Urothelium cell line (cell line): ENCODE data around the gene TMEM42.

ENCODE experiments used
- DNase-seq: peaks from one replicate; pipeline ENCODE4 v3.0.0; 2011; ENCODE audit warnings: low spot score, mixed read lengths
- FAIRE-seq: peaks from 2 replicates; lab custom pipeline; 2011; peaks lifted over from hg19 to GRCh38; lab: Jason Lieb, UNC

Gene TMEM42

DNA sequence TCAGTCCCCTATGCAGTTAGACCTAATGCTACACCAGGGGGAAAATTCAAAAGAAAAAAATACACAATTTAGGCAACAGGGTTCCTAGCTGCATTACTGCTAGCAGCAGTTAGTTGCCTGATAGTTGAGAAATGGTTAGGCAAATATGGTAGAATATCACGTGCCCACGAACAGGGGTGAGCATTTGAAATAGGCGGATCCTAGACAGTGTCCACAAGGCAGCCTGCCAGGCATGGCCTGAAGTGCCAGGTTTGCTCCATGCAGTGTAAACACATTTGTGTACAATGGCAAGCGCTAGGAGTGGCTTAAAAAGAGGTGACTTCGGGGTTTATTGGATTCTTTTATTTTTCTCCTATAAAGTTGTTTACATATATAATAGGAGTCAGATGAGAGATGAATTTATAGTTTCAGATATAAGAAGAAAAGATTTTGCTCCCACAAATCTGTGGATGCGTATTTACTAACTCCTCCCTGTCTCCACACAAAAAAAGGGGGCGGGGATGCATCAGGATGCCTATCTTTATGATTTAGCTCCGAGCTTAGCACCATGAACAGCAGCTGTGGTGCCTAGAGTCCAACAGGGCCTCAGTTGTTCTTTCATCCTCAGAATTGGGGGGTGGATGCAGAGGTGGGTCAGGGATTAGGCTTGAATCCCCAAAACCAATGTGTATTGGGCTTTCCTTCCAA lies 8.8 kb downstream of the TMEM42 start:
- FAIRE-seq, result no peak
- DNase-seq, result no peak

DNA sequence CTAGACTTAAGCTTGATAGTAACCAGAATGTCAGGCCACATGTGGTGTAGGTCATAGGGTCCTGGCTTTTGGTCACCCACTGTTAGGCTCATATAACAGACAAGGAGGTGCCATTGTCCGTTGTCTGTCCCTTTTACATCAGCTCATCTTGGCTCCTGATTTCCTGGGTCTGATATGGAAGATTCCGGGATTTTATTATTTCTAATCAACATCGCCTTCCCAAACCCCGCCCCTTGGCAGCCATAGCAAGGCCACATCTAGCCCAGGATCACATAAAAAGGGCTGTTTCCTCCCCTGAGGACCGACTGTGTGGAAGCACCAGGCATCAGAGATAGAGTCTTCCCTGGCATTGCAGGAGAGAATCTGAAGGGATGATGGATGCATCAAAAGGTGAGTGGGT lies 12.6 kb downstream of the TMEM42 start, which contains the start of gene TGM4:
Gene TGM4 (plus strand): TSS at position 301 of the 400 bp plus-strand sequence. CDS start 71 bp downstream, at position 372.
- FAIRE-seq, result no peak
- no peak for DNase-seq

DNA sequence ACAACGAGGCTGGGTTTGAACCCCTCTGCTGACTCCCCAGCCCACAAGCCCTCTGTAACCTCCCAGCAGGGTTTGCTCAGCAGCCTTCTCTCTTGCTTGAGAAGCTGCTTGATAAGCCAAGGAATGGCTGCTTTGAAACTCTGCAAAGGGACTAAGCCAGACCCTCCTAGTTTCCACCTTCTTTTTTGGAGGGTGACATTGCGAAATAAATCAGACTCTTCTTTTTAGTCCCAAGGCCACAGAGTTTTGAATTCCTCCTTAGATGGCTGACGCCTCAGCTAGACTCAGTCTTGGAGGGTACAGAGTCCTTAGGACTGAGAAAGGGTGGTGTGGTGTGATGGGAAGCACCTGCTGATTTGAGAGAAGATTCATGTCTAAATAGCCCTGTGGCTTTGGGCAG lies 13.9 kb downstream of the TMEM42 start:
- no peak for FAIRE-seq

DNA sequence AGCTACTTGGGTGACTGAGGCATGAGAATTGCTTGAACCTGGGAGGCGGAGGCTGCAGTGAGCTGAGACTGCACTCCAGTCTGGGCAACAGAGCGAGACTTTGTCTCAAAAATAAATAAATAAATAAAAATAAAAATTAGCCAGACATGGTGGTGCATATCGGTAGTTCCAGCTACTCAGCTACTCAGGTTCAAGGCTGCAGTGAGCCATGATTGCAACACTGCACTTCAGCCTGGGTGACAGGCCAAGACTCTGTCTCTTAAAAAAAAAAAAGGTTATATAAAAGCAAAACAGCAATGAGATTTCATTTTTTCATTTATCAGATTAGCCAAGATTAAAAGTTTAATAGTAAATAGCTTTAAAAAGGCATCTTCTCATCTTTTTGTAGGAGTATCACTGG lies 15.6 kb downstream of the TMEM42 start:
- FAIRE-seq (no peak), DNase-seq (no peak)

More for the DNA sequence above, 13.9 kb downstream of the TMEM42 start:
- no peak for DNase-seq

DNA sequence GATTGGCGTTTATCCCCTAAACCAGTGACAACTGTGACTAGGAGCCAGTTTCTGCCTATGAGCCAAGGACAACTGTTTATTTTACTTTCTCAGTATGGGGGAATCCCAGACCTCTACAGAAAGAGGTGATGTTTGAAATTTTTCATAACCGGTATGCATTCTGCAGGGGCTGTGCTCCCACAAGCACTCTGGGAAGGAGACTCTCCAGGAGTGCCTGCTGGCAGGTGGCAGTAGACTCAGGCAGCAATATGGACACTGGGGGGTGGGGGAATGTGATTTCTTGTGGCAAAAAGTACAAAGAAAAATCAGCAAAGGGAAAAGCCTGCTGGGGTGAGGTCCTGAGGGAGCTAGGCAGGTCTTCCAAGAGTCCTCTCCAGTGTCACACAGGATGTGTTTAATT lies 18.6 kb downstream of the TMEM42 start:
- FAIRE-seq (no peak), DNase-seq (no peak)

DNA sequence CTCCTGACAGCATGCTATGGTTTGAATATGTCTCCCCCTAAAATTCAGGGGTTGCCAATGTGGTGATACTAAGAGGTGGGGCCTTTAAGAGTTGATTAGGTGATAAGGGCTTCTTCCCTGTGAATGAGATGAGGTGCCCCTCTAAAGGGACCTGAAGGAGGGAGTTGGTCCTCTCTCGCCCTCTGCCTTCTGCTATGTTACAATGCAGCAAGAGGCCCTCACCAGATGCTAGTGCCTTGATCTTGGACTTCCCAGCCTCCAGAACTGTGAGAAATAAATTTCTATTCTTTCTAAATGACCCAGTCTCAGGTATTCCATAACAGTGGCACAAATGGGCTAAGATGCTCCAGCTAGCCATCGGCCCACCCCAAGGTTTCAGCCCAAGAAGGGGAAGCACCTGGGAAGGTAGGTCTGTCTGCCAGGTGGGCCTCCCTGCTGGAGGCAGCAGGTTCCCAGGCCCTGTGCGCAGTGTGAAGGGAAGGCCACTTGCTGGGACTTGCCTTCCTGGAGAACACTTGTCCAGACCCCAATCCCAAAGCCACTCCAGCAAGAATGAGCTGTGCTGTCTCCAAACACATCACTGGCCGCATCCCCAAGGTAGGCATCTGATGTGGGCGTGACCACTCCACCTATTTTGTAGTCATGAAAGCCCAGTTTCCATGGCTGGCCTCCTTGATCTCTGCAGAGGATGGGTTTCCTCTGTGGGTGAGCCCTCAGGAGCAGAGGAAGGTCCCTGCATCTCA lies 21.7 kb downstream of the TMEM42 start:
- DNase-seq (no peak), FAIRE-seq (no peak)

DNA sequence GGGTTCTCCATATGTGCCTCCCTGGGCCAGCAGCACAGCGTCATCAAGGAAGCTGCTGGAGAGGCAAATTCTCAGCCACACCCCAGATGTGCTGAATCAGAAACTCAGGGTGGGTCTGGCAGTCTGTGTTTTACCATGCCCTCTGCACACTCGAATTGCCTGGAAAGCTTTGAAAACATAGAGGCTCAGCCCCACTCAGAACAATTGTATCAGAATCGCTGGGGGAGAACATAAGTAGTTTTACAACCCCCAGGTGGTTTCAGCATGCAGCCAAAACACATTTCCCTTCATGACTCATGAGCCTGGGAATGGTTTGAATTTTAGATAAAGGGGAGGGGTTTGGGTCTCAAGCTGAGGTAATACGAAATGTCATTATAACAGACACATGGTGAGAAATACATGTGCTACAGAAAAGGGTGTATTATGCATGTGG lies 22.3 kb downstream of the TMEM42 start:
- peak; percentile 71 for FAIRE-seq
- DNase-seq, result peak; percentile 86

DNA sequence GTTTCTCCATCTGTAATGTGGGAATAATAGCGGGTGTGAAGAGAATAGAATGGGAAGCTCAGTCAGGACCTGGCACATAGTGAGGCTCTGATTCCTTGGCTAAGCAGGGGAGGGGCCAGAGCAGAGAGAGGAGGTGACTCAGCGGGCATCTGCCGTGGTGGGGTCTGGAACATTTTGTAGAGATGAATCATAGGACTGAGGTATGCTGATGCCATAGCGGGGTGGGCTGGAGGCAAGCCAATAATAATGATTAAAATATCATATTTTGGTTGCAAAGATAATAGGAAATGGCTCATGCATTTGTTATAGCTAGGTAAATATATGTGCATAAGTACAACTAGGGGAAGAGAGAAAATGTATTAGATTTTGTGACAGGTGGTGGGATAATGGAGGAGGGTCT lies 23.9 kb downstream of the TMEM42 start:
- DNase-seq (peak; percentile 94), FAIRE-seq (peak; percentile 66)

DNA sequence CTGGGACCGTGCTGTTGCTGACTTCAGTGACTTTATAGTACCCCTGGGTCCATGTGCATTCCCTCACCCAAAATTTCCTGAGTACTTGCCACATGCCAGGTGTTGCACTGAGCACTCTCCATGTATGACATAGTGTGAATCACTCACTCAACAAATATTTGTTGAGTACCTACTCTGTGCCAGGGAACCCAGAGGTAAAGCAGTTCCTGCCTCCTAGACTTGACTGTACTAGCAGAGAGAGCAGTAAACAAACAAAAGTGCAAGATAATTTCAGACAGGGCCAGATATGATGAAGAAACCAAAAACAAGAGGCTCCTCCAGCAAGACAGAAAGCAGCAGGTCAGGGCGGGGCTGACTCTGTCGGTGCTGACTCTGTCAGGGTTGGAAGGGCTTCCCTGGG lies 24.8 kb downstream of the TMEM42 start:
- peak; percentile 42 for DNase-seq
- peak; percentile 81 for FAIRE-seq

DNA sequence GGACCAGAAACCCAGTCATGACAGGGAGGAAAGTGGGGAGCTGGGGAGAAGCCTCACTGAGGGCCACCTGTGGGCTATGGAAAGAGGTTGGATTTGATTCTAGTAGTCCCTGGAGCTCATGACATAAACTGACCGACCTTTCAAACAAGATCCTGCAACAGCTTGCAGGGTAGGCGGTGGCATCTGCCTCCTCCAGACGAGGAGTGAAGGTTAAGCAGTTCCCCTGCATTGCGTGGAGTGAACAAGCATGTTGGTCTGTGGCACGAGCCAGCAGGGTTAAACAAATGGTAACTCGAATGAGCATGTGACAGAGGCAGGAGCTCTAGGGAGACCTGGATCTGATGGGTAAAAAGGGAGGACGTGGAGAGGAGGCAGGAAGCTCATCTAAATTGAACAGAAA lies 25.4 kb downstream of the TMEM42 start:
- FAIRE-seq (peak; percentile 53), DNase-seq (no peak)

DNA sequence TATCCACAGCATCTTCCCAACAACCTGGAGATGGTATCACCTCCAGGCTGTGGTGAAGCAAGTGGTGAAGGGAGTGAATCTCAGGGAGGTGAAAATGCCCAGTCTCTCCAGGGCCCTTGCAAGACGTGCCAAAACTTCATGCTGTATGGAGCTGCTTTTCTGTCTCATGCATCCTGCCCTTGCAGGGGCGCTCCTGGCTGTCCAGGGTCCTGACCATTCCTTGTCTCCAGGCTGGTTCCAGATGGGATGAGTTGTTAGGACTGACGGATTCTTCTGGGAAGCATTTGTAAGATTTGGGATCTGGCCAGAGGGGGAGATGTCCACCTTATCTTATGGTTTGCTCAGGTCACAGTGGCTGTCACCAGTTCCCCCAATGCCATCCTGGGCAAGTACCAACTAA lies 28.5 kb downstream of the TMEM42 start:
- DNase-seq, result no peak

DNA sequence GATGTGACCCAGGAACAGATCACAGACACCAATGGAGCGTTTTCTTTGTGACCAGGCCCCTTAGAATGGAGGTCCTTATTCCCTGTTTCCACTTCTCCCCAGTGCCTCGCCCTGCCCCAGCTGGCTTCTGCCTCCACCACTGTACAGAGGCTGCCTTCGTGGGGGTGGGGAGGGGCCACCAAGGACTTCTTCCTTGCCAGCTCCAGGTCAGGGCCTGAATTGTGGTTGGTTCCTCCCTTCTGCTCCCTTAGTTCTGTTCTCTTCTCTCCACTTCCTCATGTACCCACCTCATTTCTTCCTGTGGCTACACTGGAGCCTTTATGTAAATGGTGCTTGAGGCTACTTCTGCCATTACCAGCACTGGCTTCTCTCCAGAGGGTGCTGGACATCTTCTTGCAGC lies 29.1 kb downstream of the TMEM42 start:
- FAIRE-seq, result no peak

More for the DNA sequence above, 28.5 kb downstream of the TMEM42 start:
- no peak for FAIRE-seq

DNA sequence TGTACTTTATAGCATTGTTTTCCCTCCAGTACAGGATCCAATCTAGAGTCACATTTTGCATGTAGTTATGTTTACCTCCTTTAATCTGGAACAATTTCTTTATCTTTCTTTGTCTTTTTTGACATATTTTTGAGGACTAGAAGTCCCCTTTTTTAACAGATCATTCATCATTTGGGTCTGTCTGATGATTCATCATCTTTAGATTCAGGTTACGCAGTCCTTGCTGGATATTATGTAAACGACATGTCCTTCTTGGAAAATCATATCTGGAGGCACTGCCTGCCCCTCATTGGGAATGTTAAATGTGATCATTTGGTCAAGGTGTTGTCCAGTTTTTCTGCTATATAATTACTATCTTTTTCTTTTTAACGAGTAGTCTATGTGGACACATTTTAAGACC lies 31.0 kb downstream of the TMEM42 start:
- FAIRE-seq, result no peak

More for the DNA sequence above, 29.1 kb downstream of the TMEM42 start:
- DNase-seq, result no peak

DNA sequence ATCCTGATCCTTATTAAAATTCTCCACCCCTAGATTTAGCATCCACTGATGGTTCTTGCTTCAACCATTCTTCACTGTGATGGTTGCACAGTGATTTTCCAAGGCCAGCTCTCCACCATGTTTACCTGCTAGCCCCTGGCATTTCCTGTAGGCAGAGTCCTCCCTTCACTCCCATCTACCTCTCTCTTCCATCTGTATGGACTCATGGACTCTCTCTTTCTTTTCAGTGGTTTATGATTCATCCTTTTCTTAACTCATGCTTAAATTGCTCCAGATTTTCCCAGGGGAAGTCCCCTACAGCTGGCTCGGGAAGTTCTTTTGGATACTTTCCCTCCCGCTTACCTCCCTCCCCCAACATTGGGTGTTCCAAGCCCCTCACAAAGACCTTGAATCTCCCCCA lies 31.4 kb downstream of the TMEM42 start:
- DNase-seq (peak; percentile 66), FAIRE-seq (no peak)

More for the DNA sequence above, 31.0 kb downstream of the TMEM42 start:
- no peak for DNase-seq

DNA sequence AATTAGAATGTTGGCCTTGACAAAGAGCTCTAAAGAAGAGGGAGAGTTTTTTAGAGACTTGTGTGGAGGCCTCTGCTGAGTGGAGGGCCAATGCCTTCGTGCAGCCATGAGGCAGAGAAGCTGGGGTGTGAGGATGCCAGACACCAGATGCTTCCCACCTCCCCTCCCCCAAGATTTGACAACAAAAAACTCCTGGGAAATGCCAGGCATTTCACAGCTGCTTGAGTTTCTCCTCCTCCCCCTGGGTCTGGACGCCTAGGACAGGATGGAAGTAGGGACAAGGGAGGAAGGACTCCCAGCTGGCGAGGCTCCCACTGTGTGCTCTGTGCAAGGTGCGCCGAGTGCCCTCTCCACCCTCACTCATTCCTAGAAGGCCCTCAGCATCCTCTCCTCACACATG lies 32.8 kb downstream of the TMEM42 start:
- no peak for FAIRE-seq
- DNase-seq, result peak; percentile 41

DNA sequence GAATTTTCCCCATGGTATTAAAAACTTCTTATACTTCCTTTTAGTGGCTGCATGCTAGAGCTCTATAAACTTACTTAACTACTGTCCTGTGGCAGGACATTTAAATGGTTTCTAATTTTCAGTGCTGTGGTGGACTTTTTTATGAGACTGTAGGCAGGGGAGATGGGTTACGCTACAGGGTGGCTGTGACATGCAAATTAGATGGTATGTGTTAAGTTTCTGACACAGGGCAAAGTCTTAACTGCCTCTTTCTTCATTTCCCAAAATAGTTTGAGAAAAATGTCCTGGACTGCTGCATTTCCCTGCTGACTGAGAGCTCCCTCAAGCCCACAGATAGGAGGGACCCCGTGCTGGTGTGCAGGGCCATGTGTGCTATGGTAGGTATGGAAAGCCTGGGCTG lies 34.7 kb downstream of the TMEM42 start:
- FAIRE-seq, result no peak
- no peak for DNase-seq

DNA sequence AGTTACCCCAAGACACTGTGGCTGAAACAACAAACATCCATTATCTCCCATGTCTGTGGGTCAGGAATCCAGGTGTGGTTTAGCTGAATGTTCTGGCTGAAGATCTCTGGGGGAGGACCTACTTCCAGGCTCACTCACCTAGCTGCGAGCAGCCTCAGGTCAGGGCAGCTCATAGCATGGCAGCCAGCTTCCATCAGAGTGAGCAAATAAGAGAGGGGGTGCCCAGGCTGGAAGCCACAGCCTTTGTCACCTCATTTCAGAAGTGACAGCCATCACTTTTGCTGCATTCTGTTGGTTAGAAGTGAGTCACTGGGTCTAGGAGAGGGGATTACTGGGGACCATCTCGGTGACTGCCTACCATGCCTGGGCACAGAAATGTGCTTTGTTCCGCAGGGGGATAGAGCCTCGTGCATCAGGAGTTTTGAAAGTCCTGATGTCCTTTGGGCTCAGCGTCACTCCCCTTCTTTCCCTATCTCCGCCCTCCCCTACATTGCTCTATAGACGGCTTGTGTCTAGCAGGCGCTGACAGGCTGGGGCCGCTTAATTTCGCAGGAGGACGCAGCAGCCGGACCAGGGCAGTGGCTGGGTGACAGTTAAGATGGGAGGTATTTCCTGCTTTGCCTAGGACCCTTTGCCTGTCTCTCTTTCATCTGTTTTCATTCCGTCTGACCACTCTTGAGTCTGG lies 38.1 kb downstream of the TMEM42 start:
- no peak for FAIRE-seq
- DNase-seq, result no peak

DNA sequence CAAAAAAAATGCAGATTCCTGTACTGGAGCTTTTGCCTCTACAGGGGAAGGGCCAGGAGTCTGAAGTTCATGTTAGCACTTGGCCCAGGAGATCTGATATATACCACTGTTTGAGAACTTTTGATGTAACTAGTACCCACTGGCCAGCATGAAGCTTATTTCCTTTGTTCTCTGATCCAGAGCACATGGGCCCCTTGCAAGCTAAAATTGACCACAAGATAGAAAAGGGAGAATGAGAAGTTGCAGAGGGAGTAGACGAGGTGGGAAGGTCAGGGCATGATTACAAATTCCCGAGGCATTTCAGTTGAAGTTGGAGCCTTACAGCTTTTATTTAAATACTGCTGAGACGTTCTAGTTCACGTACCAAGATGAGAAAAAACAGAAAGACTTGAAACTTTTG lies 40.9 kb downstream of the TMEM42 start:
- FAIRE-seq, result no peak
- DNase-seq, result no peak

DNA sequence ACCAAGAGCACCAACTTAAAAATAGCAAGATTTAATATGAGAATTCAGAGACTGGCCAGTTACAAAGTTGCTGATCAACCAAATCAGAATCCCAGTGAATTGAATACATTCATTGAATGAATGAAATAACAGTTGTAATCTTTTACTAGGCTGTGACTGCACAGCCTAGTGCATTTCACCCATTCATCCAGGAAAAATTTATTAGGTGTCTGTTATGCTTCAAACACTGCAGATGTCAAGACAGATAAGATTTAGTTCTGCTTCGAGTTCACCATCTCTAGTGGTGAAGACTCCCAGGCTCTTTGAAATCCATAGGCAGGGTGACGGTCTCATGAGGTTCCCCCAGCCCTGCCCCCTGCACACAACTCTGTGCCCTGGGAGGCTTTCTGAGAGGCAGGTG lies 41.6 kb downstream of the TMEM42 start:
- FAIRE-seq (no peak), DNase-seq (no peak)

DNA sequence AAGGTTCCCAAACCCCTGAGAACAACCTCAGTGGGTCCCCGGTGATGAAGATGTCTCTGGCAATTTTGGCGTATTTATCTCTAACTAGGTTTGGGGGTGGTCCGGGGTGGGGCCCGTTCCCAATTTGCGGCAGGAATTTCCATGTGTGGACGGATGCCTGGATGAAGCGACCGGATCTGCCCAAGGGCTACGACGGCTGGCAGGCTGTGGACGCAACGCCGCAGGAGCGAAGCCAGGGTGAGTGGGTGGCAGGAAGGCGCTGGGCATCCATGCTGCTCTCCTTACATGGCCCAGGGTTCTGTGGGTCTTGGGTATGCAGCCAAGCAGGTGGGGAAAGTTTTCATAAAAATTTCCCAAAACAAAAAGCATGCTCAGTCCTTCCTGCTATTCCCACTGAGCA lies 42.0 kb downstream of the TMEM42 start:
- FAIRE-seq, result no peak

DNA sequence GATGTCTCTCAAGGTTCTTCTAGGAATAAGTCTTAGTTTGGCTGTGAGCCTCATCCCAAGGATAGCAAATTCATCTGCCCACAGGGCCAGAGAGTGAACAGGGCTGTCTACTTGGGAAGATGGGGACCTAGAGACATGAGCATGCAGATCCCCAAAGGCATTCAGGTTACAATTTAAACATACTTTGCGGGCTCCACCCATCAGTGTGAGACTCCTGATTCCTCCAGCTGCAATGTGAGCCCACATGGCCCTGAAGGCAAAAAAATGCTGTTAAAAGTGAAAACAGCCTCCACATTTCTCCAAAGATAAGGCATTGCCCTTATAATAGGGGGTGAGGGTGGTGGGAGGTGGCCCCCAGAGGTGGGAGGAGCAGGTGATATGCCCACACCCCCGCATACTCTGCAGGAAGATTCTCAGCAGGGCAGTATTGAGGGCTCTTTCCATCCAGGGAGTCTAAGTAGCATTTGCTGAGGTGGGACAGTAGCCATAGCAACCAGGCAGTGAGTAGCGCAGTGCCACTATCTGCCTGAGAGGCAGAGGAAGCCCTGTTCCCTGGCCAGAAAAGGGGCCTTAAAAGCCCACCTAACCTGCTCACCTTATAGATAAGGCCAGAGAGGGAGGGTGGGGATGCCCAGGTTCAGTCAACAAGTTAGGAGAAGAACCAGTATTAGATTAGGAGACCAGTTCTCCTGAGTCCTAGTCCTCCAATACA lies 43.9 kb downstream of the TMEM42 start:
- FAIRE-seq (no peak), DNase-seq (no peak)

More for the DNA sequence above, 42.0 kb downstream of the TMEM42 start:
- DNase-seq, result no peak
